GM19328 (cell line): ENCODE data around the gene TMEM109.

Experiments
- ATAC-seq: cut with Tn5 transposase; IDR thresholded peaks from one replicate; pipeline ENCODE4 v1.9.1; 2021; ENCODE audit warnings: mild to moderate bottlenecking, moderate library complexity; ENCODE audit not compliant: unreplicated experiment

The TMEM109 gene

DNA sequence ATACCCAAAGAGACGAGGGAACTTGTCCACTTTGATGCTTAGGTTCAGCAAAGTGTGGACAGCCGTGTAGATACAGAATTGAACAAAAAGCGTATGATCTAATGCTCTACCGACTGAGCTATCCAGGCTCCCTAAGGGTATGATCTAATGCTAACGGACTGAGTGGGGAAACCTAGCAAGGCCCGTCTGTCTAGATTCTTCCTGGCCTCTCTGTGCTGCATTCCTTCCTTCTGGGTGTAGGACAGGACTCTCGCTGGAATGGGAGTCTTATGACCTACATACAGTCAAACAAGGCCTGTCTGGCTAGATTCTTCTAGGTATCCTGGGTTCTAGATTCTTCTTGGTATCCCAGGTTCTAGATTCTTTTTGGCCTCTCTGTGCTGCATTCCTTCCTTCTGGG lies 46.4 kb downstream of the TMEM109 start:
- no peak for ATAC-seq

- ATAC-seq: no peak
Measured at GRCh38 chr11:60964801-60965200, 50.8 kb downstream of the TMEM109 start.

DNA sequence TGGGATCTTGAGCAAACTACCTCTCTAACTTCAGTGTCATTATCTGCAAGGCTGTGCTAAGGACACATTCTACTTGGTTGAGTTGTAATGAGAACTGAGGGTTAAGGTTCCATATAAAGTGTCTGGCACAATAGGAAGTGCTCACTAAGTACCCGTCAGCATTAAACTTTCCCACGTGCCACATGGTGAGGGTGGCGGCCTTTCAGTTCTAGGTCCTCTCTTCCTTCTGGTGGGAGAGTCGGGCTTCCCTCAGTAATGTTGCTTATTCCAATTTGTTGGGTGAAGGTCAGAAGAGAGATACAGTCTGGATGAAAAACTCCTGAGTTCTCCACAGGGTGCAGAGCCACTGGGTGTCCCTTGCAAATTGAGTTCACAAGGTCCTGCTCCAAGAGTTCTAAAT lies 52.9 kb downstream of the TMEM109 start:
- ATAC-seq: no peak

DNA sequence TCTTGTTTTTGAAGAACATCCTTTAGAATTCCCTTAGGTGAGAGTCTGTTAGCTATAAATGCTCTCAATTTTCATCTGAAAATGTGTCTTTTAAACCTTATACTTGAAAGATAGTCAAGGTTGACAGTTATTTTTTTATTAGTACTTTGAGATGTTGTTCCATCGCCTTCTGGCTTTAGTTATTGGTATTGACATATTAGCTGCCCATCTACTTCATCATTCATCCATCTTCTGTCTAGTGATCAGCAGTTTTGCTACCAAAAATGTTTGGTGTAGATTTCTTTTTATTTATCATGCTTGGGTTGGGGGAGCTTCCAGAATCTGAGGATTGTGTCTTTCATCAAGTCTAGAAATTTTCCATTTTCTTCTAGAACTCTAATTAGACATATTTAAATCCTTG lies 54.3 kb downstream of the TMEM109 start:
- no peak for ATAC-seq

- ATAC-seq: no peak
Measured at GRCh38 chr11:60970369-60970774, 56.4 kb downstream of the TMEM109 start.

DNA sequence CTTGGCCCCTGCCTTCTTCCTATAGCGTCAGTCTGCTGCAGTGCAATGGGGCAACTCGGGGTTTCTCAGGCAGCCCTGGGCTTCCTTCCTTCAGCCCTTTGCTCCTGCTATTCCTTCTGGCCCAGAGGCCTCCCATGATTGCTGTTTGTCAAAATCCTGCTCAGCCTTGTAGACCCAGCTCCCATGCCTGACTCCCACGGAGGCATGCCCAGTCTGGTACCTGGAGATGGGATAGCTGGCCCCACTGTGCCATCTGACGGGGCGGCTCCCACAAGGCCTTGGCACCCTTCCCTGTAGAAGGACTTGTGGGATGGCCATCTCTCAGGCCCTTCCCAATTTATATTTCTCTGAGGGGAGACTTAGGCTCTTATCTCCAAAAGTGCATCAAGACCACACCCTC lies 56.9 kb downstream of the TMEM109 start:
- no peak for ATAC-seq

GRCh38 chr11:60971520-60971919 lies 57.6 kb downstream of the TMEM109 start, which contains the start of gene CD6:
Gene CD6, plus strand, starts transcription at chr11:60971680. Its CDS starts 186 bp downstream, at chr11:60971866.
- ATAC-seq: no peak

DNA sequence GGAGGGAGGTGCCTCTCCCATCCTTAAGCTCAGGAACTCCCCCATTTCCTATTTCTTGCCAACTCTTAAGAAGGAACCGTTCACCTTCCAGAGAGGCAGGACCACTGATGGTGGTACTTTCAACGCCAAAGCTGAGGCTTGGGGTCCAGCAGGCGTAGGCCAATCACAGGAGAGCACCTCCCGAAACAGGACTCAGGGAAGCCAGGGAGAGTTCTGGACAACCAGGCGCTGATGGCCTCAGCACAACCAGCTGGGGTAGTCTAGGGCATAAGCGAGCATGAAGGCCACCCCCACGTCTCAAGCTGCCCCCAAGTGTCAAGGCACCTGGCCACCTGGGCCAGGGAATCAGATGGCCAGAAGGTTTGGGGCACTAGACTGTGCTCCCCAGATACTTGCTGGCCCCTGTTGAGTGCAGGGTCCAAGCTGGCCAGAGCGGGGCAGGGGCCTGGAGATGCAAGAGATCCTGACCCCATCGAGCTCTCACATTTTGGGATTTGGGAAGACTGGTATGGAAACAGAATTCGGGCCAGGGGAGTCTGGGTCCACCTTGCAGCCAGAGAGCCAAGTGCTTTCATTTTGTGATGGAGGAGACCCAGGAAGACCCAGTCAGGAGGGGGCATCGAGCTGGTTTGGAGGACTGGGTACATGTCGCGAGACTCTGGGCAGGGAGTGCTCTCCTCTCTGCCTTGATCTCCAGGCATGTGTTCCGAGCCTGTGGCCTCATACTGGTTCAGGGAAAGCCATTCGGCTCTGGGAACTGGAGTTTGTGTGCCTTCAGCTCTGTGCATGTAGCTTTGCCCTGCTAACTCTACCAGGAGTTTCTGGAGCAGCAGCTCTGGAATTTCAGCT lies 58.4 kb downstream of the TMEM109 start:
- ATAC-seq: no peak
